Breast epithelium (tissue), 4 donors: ENCODE results near the gene CUL5. TPM values are rescaled to one million over a fixed set of nuclear protein-coding genes. Genes with fewer than 3 reads are reported as not detected.
"Not testable (repeated sequence)": the region's sequence is repeated elsewhere in the genome, so short reads cannot be mapped to it uniquely, and the experiment has no call there.

Experiments
- DNase-seq, 2 donors: peaks; one replicate each; pipeline ENCODE4 v3.0.0-alpha.2; 2019; ENCODE audit warnings: low spot score in 2 of 2
- H3K27ac ChIP-seq, 2 donors: fragments of 200-600 bp; sonication (generic) in 1 of 2; one replicate each; pipeline ENCODE4 v1.5.1; 2016 to 2019; ENCODE audit warnings: mild to moderate bottlenecking in 1 of 2
- H3K27me3 ChIP-seq, 2 donors: fragments of 200-600 bp; sonication (generic) in 1 of 2; one replicate each; pipeline versions ENCODE4 v1.5.1 to v1.6.0; 2017 to 2019; ENCODE audit warnings: control low read depth in 1 of 2, mild to moderate bottlenecking in 1 of 2
- H3K36me3 ChIP-seq: fragments of 200-600 bp; one replicate; pipeline ENCODE4 v1.5.1; 2019
- H3K4me1 ChIP-seq, 2 donors: fragments of 200-600 bp; sonication (generic); one replicate each; pipeline ENCODE4 v1.5.1; 2016 to 2019; ENCODE audit warnings: control low read depth in 1 of 2
- H3K4me3 ChIP-seq, 3 donors: fragments of 200-600 bp; sonication (generic); 1 replicate in 2 of 3; 2 replicates in 1 of 3; pipeline ENCODE4 v1.5.1; 2016 to 2019; ENCODE audit warnings: mild to moderate bottlenecking in 3 of 3, moderate library complexity in 2 of 3
- H3K9me3 ChIP-seq, 2 donors: fragments of 200-600 bp; sonication (generic) in 1 of 2; one replicate each; pipeline ENCODE4 v1.5.1; 2016 to 2019; ENCODE audit warnings: control low read depth in 1 of 2
- POLR2A ChIP-seq: fragments of 450-650 bp; IDR thresholded peaks from one replicate; pipeline ENCODE4 v1.6.1; 2016; ENCODE audit warnings: antibody characterized with exemption, mild to moderate bottlenecking, moderate library complexity
- POLR2AphosphoS5 ChIP-seq, 3 donors: sonication (generic); formaldehyde crosslinking; IDR thresholded peaks; one replicate each; pipeline ENCODE4 v1.6.1; 2017; ENCODE audit warnings: antibody characterized with exemption in 3 of 3
- intact Hi-C: fragments of 100-400 bp; cut with DNase I; formaldehyde crosslinking; loops from one replicate; pipeline ENCODE4 v1.15.1; 2023; ENCODE audit warnings: low total_unique reads
- total RNA-seq, 3 donors: library from RNA; depleted of rRNA; stranded (reverse); fragments of >200 nt; gene quantifications; one replicate each; pipeline ENCODE4 v1.1.0, GENCODE V29; 2016
- TF ChIP-seq, protein P1 (sequence below), 3 donors: fragments of 450-650 bp; IDR thresholded peaks; one replicate each; pipeline ENCODE4 v1.5.1; 2016 to 2017; ENCODE audit warnings: antibody characterized with exemption in 3 of 3, mild to moderate bottlenecking in 3 of 3, moderate library complexity in 3 of 3

CUL5 gene
- total RNA-seq, 3 donors from 2014 or later, result 25.9 to 34.4 (median 32.8) TPM

DNA sequence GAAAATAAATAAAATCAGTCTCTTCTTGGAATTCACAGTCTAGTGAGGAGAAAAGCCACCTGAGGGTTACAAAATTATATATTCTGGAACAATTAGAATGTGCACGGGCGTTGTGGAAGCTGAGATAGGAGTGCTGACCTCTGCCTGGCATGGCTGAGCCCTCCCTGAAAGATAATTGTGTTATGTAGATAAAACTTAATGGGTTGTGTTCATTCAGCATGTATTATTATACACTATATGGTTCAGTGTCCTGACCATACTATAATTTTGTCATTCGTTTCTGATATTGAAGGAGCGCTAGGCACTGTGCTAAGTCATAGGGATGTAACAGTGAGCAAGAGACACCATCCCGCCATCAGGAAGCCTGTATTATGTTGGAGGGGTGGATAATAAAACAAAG lies 116.4 kb downstream of the CUL5 start:
- no peaks in the 10 kb centered on the region for H3K9me3 ChIP-seq
- no peak overlapping the region for H3K27ac ChIP-seq
- H3K27me3 ChIP-seq, result no peaks in the 10 kb centered on the region
- no peak overlapping the region for H3K4me3 ChIP-seq
- DNase-seq, result no peak
- no peaks in the 10 kb centered on the region for H3K36me3 ChIP-seq
- no peaks in the 10 kb centered on the region for H3K4me1 ChIP-seq
- TF ChIP-seq POLR2AphosphoS5 (IDR thresholded peaks at IDR 0.05) (no peak), POLR2A (no peak)
- TF ChIP-seq, protein P1, sequence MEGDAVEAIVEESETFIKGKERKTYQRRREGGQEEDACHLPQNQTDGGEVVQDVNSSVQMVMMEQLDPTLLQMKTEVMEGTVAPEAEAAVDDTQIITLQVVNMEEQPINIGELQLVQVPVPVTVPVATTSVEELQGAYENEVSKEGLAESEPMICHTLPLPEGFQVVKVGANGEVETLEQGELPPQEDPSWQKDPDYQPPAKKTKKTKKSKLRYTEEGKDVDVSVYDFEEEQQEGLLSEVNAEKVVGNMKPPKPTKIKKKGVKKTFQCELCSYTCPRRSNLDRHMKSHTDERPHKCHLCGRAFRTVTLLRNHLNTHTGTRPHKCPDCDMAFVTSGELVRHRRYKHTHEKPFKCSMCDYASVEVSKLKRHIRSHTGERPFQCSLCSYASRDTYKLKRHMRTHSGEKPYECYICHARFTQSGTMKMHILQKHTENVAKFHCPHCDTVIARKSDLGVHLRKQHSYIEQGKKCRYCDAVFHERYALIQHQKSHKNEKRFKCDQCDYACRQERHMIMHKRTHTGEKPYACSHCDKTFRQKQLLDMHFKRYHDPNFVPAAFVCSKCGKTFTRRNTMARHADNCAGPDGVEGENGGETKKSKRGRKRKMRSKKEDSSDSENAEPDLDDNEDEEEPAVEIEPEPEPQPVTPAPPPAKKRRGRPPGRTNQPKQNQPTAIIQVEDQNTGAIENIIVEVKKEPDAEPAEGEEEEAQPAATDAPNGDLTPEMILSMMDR (IDR thresholded peaks at IDR 0.05), result no peak
- intact Hi-C loops, result no loop called here

DNA sequence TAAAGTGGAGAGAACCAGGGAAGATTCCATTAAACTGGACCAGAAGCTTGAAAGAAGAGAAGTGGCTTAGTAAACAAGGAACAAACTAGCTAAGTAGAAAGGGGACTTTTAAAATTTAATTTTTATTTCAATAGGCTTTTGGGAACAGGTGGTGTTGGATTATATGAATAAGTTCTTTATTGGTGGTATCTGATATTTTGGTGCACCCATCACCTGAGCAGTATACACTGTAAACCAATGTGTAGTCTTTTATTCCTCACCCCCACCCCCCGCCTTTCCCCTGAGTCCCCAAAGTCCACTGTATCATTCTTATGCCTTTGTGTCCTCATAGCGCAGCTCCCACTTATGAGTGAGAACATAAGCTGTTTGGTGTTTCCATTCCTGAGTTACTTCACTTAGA lies 120.1 kb downstream of the CUL5 start:
- intact Hi-C loops, result no loop called here
- no peaks in the 10 kb centered on the region for H3K27me3 ChIP-seq
- H3K9me3 ChIP-seq, result no peaks in the 10 kb centered on the region
- TF ChIP-seq POLR2A, result no peak
- no peak for TF ChIP-seq POLR2AphosphoS5 (IDR thresholded peaks at IDR 0.05)
- no peaks in the 10 kb centered on the region for H3K36me3 ChIP-seq
- H3K27ac ChIP-seq, result no peak overlapping the region
- DNase-seq, result no peak
- H3K4me3 ChIP-seq, result no peak overlapping the region
- no peaks in the 10 kb centered on the region for H3K4me1 ChIP-seq

DNA sequence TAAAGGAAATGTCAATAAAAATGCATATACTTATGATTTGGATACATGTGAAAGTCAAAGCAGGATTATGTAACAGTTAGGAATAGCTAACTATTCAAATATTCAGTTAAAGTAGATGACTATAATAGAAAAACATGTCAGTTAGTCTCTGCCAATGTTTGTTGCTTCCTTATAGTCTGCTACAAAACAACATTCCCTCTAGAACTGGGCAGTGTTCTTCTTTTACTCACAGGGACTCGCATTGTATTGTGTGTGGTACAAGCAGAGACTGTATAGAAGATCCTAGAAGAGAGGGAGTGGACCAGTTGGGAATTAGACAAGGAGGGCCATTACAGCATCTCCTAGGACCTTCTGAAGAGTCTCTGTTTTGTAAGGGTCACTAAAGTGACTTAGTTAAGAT lies 123.3 kb downstream of the CUL5 start:
- H3K9me3 ChIP-seq, result no peaks in the 10 kb centered on the region
- no peak for DNase-seq
- intact Hi-C loops, result no loop called here
- H3K4me1 ChIP-seq, result no peaks in the 10 kb centered on the region
- H3K27me3 ChIP-seq, result no peaks in the 10 kb centered on the region
- TF ChIP-seq POLR2A (no peak), POLR2AphosphoS5 (IDR thresholded peaks at IDR 0.05) (no peak)
- TF ChIP-seq, protein P1 (IDR thresholded peaks at IDR 0.05), result no peak
- H3K4me3 ChIP-seq, result no peak overlapping the region
- H3K36me3 ChIP-seq, result no peaks in the 10 kb centered on the region
- no peak overlapping the region for H3K27ac ChIP-seq

DNA sequence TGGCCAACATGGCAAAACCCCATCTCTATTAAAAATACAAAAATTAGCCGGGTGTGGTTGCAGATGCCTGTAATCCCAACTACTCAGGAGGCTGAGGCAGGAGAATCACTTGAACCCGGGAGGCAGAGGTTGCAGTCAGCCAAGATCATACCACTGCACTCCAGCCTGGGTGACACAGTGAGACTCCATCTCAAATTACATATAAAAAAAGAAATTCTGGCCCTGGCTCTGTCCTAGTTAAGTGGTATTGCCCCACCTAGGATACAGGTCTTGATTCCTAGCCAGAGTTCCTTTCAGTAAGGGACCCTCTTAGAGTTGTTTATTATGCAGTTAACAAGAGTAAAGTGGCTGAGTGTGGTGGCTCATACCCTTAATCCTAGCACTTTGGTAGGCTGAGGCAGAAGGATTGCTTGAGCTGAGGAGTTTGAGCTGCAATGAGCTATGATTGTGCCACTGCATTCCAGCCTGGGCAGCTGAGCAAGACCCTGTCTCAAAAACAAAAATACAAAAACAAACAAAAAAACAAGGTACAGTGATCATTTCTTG lies 124.4 kb downstream of the CUL5 start:
- H3K9me3 ChIP-seq, H3K27ac ChIP-seq, H3K36me3 ChIP-seq, intact Hi-C loops, DNase-seq, H3K4me3 ChIP-seq, H3K4me1 ChIP-seq, H3K27me3 ChIP-seq: not testable (repeated sequence)

DNA sequence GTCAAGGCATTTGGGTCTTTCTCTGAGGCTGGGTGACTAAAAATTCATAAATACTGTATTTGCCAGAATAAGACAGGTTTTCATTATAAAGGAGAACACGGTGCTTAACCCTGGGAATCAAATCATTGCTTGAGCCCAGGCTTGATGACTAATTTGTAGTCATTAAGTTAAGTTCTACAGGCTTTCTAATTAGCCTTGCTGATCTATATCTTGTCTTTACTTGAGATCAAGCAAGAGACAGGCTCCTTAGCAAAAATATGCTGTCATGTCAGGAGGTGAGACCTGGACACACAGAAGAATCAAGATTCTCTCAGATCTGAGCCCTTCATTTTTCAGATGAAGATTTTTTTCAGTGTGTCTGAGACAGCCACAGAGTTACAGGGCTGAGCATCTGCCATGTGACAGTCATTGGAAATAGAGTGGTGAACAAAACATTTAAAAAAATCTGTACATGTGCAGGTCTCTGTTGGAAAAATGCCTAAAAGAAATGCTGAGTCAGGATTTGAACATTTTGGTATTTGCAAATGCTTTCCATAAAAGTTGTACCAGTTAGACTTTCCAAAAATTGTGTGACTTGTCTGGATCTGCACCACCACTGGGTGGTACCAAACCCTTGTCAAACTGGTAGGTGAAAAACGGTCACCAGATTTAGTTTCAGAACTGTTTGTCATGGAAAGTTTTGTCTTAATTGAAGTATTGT lies 127.3 kb downstream of the CUL5 start:
- Histone ChIP-seq H3K36me3 (no peaks in the 10 kb centered on the region), H3K4me3 (no peak overlapping the region), H3K27ac (no peak overlapping the region), H3K4me1 (no peaks in the 10 kb centered on the region), H3K9me3 (no peaks in the 10 kb centered on the region), H3K27me3 (no peaks in the 10 kb centered on the region)
- no peak for TF ChIP-seq POLR2AphosphoS5 (IDR thresholded peaks at IDR 0.05)
- TF ChIP-seq, protein P1 (IDR thresholded peaks at IDR 0.05), result no peak
- no peak for TF ChIP-seq POLR2A
- intact Hi-C loops, result no loop called here
- DNase-seq, result no peak

DNA sequence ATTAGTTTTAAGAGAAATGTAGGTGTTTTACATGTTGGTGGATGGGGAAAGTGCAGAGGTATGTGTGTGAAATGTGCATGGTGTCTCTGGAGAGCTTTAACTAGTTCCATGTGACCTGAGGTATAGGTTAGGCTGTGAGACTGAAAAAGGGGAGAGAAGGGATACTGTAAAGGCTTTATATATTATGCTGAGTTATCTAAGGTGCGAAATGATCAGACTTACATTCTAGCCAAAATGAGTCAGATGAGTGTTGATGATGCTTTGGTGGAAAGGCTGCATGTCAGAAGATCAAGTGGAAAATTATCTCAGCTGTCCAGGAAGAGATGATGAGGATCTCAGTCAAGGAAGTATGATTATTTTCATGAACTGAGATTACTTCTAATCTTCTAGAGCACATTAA lies 128.5 kb downstream of the CUL5 start:
- H3K36me3 ChIP-seq, result no peaks in the 10 kb centered on the region

More for the DNA sequence above, 128.5 kb downstream of the CUL5 start:
- intact Hi-C loops, result no loop called here
- H3K27ac ChIP-seq, result no peak overlapping the region
- H3K4me1 ChIP-seq, result no peaks in the 10 kb centered on the region
- no peaks in the 10 kb centered on the region for H3K9me3 ChIP-seq
- TF ChIP-seq POLR2AphosphoS5 (IDR thresholded peaks at IDR 0.05) (no peak), POLR2A (no peak)
- TF ChIP-seq, protein P1 (IDR thresholded peaks at IDR 0.05), result no peak
- no peak for DNase-seq
- no peaks in the 10 kb centered on the region for H3K27me3 ChIP-seq
- no peak overlapping the region for H3K4me3 ChIP-seq
